Stimulated activated CD8-positive, alpha-beta memory T cell treated with anti-CD3 and anti-CD28 coated beads, Interleukin-4, amount 100 ng/mL, for 24 hours (primary cell): ENCODE measurements around the gene NCR2.

Experiments used
- DNase-seq: peaks from one replicate; pipeline ENCODE4 v3.0.0-alpha.2; 2020; ENCODE audit warnings: low read depth

Gene NCR2

DNA sequence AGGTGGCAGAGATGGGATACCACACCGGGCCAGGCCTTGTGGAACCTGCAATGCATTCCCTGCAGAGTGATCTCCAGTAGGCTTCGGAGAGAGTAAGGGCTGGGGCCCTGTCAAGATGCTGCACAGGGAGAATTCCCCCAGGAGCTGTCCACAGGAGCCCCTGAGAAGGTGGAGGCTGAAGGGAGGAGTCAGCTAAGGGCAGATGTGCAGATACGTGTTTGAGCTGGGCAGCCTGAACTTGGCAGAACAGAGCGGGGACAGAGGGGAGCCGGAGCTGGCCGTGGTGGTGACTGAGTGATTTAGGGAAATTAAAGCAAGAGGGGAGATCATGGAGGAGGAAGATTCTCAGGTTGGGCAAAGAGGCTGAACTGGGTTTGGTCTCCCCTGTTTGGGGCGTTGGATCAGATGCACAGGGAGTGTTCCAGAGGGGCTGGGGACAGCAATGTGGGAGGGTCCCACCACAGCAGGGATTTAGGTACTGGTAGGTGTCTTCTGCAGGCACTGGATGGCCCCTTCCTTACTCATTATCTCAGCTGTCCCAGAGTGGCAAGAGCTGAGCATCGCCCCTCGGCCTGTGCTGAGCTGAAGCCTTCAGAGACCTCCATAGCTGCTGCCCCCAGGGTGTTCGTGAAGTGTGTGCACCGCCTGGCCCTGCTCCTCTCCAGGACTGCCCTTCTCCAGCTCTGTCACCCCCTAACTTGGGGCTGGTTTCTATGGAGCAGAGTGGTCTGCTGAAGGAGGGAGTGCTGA lies 3.8 kb upstream of the NCR2 start:
- DNase-seq, result no peak

DNA sequence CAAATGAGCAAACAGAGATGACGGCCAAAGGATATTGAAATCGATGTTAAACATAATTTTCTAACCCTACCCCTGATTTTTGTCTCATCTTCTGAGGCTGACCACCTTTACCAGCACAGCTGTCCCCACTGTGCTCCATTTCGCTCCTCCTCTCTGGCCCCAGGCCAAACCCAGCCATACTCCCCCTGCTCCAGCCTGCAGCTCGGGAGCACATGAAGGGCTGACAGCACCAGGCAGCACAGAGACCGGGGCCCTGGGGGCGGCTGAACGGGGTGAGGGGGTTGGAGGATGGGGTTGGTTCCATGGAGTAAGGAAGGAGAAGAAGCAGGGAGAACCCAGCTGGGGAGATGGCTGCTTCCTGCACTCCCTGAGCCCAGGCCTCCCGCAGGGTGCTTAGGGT lies 3.2 kb upstream of the NCR2 start:
- no peak for DNase-seq

GRCh38 chr6:41332842-41333736 lies 2.3 kb upstream of the NCR2 start:
- no peak for DNase-seq

GRCh38 chr6:41334482-41335040 lies 847 bp upstream of the NCR2 start:
- no peak for DNase-seq

DNA sequence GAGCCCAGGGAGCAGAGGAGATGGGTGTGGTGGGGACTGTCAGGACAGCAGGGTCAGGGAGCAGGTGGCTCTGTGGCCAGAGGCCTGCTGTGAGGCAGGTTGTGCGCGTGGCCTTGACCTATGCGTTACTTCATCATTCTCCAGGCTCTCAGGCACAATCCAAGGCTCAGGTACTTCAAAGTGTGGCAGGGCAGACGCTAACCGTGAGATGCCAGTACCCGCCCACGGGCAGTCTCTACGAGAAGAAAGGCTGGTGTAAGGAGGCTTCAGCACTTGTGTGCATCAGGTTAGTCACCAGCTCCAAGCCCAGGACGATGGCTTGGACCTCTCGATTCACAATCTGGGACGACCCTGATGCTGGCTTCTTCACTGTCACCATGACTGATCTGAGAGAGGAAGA lies 535 bp downstream of the NCR2 start:
- DNase-seq, result no peak

GRCh38 chr6:41336824-41337223 lies 1.4 kb downstream of the NCR2 start:
- no peak for DNase-seq

GRCh38 chr6:41337709-41338108 lies 2.3 kb downstream of the NCR2 start:
- DNase-seq, result no peak

- no peak for DNase-seq
These were observed 3.3 kb downstream of the NCR2 start for GRCh38 chr6:41338659-41339058.

- no peak for DNase-seq
These were observed 6.2 kb downstream of the NCR2 start for GRCh38 chr6:41341580-41341979.

DNA sequence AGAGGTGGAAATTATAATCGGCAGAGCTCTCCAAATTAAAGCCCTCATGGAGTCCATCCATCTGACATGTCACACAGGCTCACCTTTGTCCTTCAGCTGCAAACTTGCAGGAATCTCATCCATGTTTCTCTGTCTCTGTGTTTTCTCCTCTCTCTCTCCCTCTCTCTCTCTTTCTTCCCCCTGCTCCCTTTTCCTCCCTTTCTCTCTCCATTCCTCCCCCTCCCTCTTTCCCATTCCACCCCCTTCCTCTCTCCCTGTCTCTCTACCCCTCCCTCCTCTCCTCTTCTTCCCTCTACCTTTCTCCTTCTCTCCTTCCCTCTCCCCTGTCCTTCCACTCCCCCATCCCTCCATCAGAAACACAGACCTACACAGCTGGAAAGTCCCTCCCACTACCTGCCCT lies 6.8 kb downstream of the NCR2 start:
- DNase-seq, result no peak

DNA sequence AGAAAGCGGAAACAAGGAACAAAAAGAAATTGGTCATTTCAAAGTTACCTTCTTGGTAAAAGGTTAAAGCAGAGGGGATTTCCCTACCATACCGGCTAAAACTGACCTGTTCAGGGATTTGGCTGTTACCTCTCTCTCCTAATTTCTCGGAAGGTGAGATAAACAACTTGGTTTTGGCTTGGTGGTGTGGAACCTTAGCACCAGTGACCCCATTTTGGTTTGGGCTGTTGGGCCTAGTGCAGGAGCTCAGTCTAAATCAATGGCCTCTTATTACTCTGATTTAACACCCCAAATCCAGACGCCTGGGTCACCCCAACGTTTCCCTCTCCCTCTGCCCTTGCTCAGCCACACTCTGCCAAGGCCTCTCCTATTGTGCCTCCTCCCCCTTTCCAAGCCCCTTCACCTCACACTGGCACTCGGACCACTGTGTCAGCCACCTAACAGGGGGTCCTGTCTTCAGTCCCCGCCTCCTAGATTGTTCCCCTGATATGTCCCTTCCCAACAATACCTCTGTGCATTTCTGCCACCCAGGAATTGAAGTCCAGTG lies 8.3 kb downstream of the NCR2 start:
- no peak for DNase-seq

- no peak for DNase-seq
These were observed 9.5 kb downstream of the NCR2 start for GRCh38 chr6:41344876-41345275.

GRCh38 chr6:41345901-41346300 lies 10.5 kb downstream of the NCR2 start:
- DNase-seq, result no peak

- DNase-seq, result no peak
These were observed 11.0 kb downstream of the NCR2 start for GRCh38 chr6:41346441-41346840.

DNA sequence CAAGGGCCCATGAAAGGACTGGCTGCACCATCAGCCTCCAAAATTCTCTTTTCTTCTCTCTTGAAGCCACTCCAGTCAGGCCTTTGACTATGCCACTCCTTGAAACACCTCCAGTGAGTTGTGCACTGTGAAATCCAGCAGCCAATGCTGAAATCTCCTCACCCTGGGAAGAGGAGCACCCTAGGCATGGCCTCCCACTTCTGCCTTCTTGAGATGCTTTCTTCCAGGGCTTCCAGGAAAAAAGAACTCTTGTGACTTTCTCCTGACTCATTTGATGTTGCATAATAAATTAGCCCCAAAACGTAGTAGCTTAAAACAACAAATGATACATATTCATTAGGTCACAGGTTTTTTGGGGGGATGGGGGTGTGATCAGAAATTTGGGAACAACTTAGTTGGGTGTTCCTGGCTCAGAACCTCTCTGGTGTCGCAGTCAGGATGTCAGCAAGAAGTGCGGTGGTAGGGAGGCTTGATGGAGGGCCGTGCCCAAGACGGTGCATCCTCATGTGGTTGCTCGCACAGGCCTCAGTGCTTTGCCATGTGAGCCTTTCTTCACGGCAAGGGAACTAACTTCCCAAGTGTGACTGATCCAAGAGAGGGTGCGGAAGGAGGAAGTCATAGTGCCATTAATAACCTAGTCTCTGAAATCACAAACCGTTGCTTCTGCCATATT lies 12.1 kb downstream of the NCR2 start:
- DNase-seq, result no peak

DNA sequence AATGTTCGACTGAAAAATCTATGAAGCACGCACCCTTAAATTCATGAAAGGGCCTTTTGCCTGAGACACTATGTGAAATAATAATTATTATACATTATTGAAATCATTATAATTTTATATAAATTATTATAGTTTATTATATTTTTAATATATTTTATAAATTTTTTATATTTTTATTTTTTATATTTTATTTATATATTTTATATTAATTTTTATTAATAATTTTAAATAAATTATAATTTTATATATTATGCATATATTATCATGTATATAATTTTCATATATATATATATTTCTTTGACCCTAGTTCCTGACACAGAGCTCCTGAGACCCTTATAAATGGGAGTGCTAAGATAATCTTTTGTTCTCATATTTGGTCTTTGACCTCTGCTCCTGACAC lies 13.5 kb downstream of the NCR2 start:
- no peak for DNase-seq

DNA sequence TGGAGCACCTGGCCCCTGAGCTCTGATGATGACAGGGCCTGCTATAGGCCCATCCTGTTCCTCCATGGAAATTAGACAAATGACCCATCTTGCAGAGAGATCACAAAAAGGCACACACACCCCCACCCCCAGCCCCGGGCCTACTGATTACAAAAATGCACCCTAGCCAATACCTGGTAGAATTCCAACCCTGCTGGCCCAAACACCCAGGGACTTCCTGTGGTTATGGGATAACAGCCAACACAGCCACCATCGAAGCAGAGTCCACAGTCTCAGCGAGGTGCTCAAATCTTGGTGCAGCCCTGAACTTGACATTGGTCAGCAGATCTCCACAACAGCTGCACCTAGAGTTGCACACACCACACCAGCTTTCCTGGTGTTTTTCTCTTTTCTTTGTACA lies 17.0 kb downstream of the NCR2 start:
- no peak for DNase-seq

GRCh38 chr6:41352907-41353306 lies 17.5 kb downstream of the NCR2 start:
- DNase-seq, result no peak

- no peak for DNase-seq
These were observed 17.9 kb downstream of the NCR2 start for GRCh38 chr6:41353333-41353732.

- DNase-seq, result no peak
These were observed 20.5 kb downstream of the NCR2 start for GRCh38 chr6:41355952-41356351.

DNA sequence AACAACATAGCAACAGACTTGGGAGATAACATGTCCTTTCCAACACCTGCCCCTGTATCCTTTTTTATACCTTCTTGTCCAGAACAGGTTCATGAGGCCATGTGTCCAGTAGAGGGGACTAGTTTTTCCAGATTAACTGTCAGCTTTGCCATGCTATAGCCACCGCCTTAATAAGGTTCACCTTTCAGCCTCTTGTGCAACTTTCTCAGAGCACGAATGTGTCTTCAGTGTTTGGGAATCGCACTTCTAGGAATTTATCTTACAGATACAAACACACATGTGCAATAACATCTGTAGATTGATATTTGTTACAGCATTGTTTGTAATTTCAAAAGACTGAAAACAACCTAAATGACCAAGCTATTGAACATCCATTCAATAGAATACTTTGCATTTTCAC lies 21.4 kb downstream of the NCR2 start:
- DNase-seq, result no peak

DNA sequence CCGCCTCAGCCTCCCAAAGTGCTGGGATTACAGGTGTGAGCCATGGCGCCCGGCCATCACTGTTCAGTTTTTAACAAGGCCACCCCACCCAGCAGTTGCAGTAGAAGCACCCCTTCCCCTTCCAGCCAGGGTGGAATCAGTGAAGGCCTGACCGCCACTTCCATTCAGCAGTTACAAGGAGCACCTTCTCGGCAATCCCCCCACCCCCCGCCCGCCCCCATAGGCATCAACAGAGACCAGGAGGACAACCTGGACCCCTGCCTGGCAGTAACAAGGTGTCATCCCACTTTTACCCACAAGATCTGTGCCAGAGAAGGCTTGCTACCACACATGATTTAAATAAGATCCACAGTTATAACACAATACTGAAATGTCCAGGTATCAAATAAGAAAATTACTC lies 23.1 kb downstream of the NCR2 start:
- DNase-seq, result no peak
